IMR-90 (cell line): ENCODE results near the gene PLXNA4. TPM values are rescaled to one million over a fixed set of nuclear protein-coding genes. Genes with fewer than 3 reads are reported as not detected.

Source experiments
- ATAC-seq: fragments of 200-7000 bp; cut with Tn5 transposase; 2 replicates; pipeline ENCODE4 v1.9.1; 2020; ENCODE audit warnings: low read depth, mild to moderate bottlenecking, moderate library complexity
- BruUV-seq: library from RNA; stranded (reverse); fragments of 400-500 nt; replicated peaks from 2 replicates; lab custom pipeline; 2021; lab: Mats Ljungman, UMichigan
- CTCF ChIA-PET: fragments of 300-600 bp; formaldehyde crosslinking; extraction: SDS; loops from one replicate; lab custom pipeline; 2021; ENCODE audit warnings: antibody characterized with exemption; lab: Yijun Ruan, JAX
- POLR2A ChIA-PET: fragments of 300-600 bp; sonication (Branson Sonifier 250); formaldehyde crosslinking; loops from one replicate; lab custom pipeline; 2022; ENCODE audit warnings: antibody characterized with exemption; ENCODE audit not compliant: unreplicated experiment; lab: Charles Lee
- DNase-seq: peaks from one replicate; pipeline ENCODE4 v3.0.0; 2013
- H2AFZ ChIP-seq: replicated peaks from 2 replicates; pipeline ENCODE3; 2013; ENCODE audit warnings: low read length, mild to moderate bottlenecking; ENCODE audit not compliant: poor library complexity
- H2AK5ac ChIP-seq: 2 replicates; pipeline ENCODE4 v1.6.1; 2013; ENCODE audit warnings: low read depth, low read length, inconsistent platforms
- H2AK9ac ChIP-seq: replicated peaks from 2 replicates; pipeline ENCODE3; 2013; ENCODE audit warnings: mild to moderate bottlenecking, low read depth, low read length, moderate library complexity; ENCODE audit not compliant: poor library complexity
- H2BK120ac ChIP-seq: 2 replicates; pipeline ENCODE4 v1.6.1; 2013; ENCODE audit warnings: low read depth, low read length, inconsistent platforms
- H2BK15ac ChIP-seq: 3 replicates; pipeline ENCODE4 v1.6.1; 2013; ENCODE audit warnings: low read depth, low read length, inconsistent platforms
- H2BK20ac ChIP-seq: 2 replicates; pipeline ENCODE4 v1.6.1; 2013; ENCODE audit warnings: low read depth, mild to moderate bottlenecking, inconsistent platforms, low read length, moderate library complexity
- H2BK5ac ChIP-seq: 2 replicates; pipeline ENCODE4 v1.6.1; 2013; ENCODE audit warnings: mild to moderate bottlenecking, low read depth, low read length, inconsistent platforms; ENCODE audit not compliant: poor library complexity, severe bottlenecking
- H3K14ac ChIP-seq: replicated peaks from 2 replicates; pipeline ENCODE4 v1.6.1; 2013; ENCODE audit warnings: low read depth, low read length, inconsistent platforms
- H3K18ac ChIP-seq: 2 replicates; pipeline ENCODE4 v1.6.1; 2013; ENCODE audit warnings: low read depth, low read length, control low read depth
- H3K23ac ChIP-seq: 2 replicates; pipeline ENCODE4 v1.6.1; 2013; ENCODE audit warnings: low read depth, low read length, inconsistent platforms
- H3K27ac ChIP-seq: 2 replicates; pipeline ENCODE4 v1.5.1; 2013; ENCODE audit warnings: mild to moderate bottlenecking, control low read depth, low read length; ENCODE audit not compliant: insufficient read depth
- H3K27me3 ChIP-seq: 2 replicates; pipeline ENCODE4 v1.6.1; 2013; ENCODE audit warnings: low read length; ENCODE audit not compliant: control insufficient read depth, insufficient read depth
- H3K36me3 ChIP-seq: 2 replicates; pipeline ENCODE4 v1.6.1; 2013; ENCODE audit warnings: low read length, mixed read lengths; ENCODE audit not compliant: control insufficient read depth, insufficient read depth
- H3K4ac ChIP-seq: 2 replicates; pipeline ENCODE4 v1.6.1; 2013; ENCODE audit warnings: low read depth, low read length, inconsistent platforms
- H3K4me1 ChIP-seq: 2 replicates; pipeline ENCODE4 v1.6.1; 2013; ENCODE audit warnings: low read length, mixed read lengths; ENCODE audit not compliant: control insufficient read depth, insufficient read depth
- H3K4me2 ChIP-seq: 2 replicates; pipeline ENCODE4 v1.6.1; 2013; ENCODE audit warnings: low read depth, mild to moderate bottlenecking, control low read depth, low read length, moderate library complexity
- H3K4me3 ChIP-seq: 2 replicates; pipeline ENCODE4 v1.5.1; 2013; ENCODE audit warnings: low read depth, mild to moderate bottlenecking, control low read depth, low read length, moderate library complexity; ENCODE audit not compliant: insufficient read depth
- H3K56ac ChIP-seq: 2 replicates; pipeline ENCODE4 v1.6.1; 2013; ENCODE audit warnings: low read length, inconsistent platforms; ENCODE audit not compliant: insufficient read depth; ENCODE audit errors: extremely low read depth
- H3K79me1 ChIP-seq, 2 experiments: 2 replicates each; pipeline ENCODE4 v1.6.1; 2013; ENCODE audit warnings: low read length in 2 of 2, inconsistent platforms in 1 of 2, low read depth in 1 of 2
- H3K9ac ChIP-seq: 2 replicates; pipeline ENCODE4 v1.6.1; 2013; ENCODE audit warnings: low read depth, low read length, control low read depth
- H3K9me1 ChIP-seq: 2 replicates; pipeline ENCODE4 v1.6.1; 2013; ENCODE audit warnings: low read length, inconsistent platforms; ENCODE audit not compliant: insufficient read depth
- H3K9me3 ChIP-seq: 2 replicates; pipeline ENCODE4 v1.6.1; 2013; ENCODE audit warnings: low read length; ENCODE audit not compliant: control insufficient read depth, insufficient read depth
- H4K20me1 ChIP-seq: 2 replicates; pipeline ENCODE4 v1.6.1; 2013; ENCODE audit warnings: low read length, inconsistent platforms; ENCODE audit not compliant: insufficient read depth
- H4K5ac ChIP-seq: 2 replicates; pipeline ENCODE4 v1.6.1; 2013; ENCODE audit warnings: mild to moderate bottlenecking, low read depth, low read length, control low read depth
- H4K8ac ChIP-seq, 2 experiments: 2 replicates each; pipeline ENCODE4 v1.6.1; 2013; ENCODE audit warnings: low read depth in 2 of 2, low read length in 2 of 2, control low read depth in 1 of 2, inconsistent platforms in 1 of 2
- H4K91ac ChIP-seq: 2 replicates; pipeline ENCODE4 v1.6.1; 2013; ENCODE audit warnings: low read depth, low read length, inconsistent platforms; ENCODE audit not compliant: insufficient read depth
- BHLHE40 ChIP-seq: fragments of 150-350 bp; IDR thresholded peaks from 2 replicates; pipeline ENCODE4 v1.6.1; 2016; ENCODE audit warnings: mild to moderate bottlenecking, low read depth, low read length
- MAZ ChIP-seq: IDR thresholded peaks from 2 replicates; pipeline ENCODE4 v1.6.1; 2012; ENCODE audit warnings: low read depth, mild to moderate bottlenecking, low read length, improper control_type of control experiment, moderate library complexity, borderline replicate concordance
- WGBS, 2 experiments: methylation state at CpG; one replicate each; pipeline versions ENCODE4 v1.1.5 to v1.1.7; 2013; ENCODE audit warnings: missing lambda C conversion rate in 2 of 2; ENCODE audit not compliant: insufficient read length in 1 of 2; ENCODE audit errors: extremely low coverage in 2 of 2; 5-methylcytosine and 5-hydroxymethylcytosine counted together
- dilution Hi-C: fragments of 300-500 bp; cut with HindIII; formaldehyde crosslinking; loops from one replicate; pipeline ENCODE4 v1.14.3; 2018; ENCODE audit warnings: low sequenced_read_pairs; ENCODE audit not compliant: unreplicated experiment
- in situ Hi-C: fragments of 300-500 bp; cut with MboI; formaldehyde crosslinking; loops from 3 replicates; pipeline ENCODE4 v1.14.3; 2019; ENCODE audit warnings: low sequenced_read_pairs, inconsistent platforms, mixed read lengths
- intact Hi-C: fragments of 100-400 bp; cut with micrococcal nuclease; formaldehyde crosslinking; loops from 2 replicates; pipeline ENCODE4 v1.10.0; 2022
- polyA plus RNA-seq, 3 experiments: library from polyadenylated mRNA; depleted of rRNA; stranded (reverse); fragments of >200 nt; gene quantifications; 2 replicates each; pipeline ENCODE4 v1.2.3, GENCODE V29; 2012; ENCODE audit warnings: low replicate concordance in 1 of 3
- total RNA-seq: library from RNA; depleted of rRNA; stranded (reverse); fragments of >200 nt; gene quantifications from 2 replicates; pipeline ENCODE4 v1.2.3, GENCODE V29; 2012

Gene PLXNA4
- total and polyA plus RNA-seq, 2 of the 4 experiments (the other 2 are of a cell fraction): under 0.01 TPM

DNA sequence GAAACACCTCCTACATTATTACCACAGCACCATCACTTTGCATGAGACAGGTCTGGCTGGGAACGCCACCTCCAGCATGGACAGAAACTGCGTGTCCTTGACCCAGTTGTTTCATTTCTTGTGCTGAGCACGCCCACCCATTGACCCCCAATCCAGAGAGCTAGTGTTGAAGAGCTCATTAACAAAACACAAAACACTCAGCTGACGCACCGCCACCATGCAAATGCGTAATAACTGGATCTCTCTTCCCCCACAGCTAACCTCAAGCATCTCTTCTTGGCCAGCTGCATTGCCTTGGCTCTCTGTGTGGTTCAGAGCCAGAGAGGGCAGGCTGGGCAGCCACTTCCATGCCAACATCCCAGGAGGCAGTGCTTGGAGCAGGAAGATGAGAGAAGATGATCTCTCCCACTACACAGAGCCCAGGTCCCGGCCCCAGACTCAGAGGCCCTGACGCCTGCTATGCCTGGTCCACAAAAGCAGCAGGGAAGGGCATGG, 173.5 kb downstream of the PLXNA4 start:
- Histone ChIP-seq H3K4me1 (no peaks in the 10 kb centered on the region), H2BK120ac (no peak overlapping the region), H2AK9ac (no peak overlapping the region), H3K27ac (no peak overlapping the region), H3K14ac (no peak overlapping the region), H2BK15ac (no peak overlapping the region), H2AK5ac (no peak overlapping the region), H3K27me3 (no peaks in the 10 kb centered on the region), H4K91ac (no peak overlapping the region), H4K20me1 (no peaks in the 10 kb centered on the region), H4K5ac (no peak overlapping the region), H3K36me3 (no peaks in the 10 kb centered on the region), H3K9ac (no peak overlapping the region), H2BK20ac (no peak overlapping the region), H3K9me1 (no peaks in the 10 kb centered on the region), H2AFZ (no peak overlapping the region), H3K9me3 (no peaks in the 10 kb centered on the region), H4K8ac (no peak overlapping the region), H3K4me3 (no peak overlapping the region), H2BK5ac (no peak overlapping the region), H3K56ac (no peak overlapping the region), H3K4ac (no peak overlapping the region), H3K23ac (no peak overlapping the region), H3K79me1 (no peaks in the 10 kb centered on the region), H3K18ac (no peak overlapping the region), H3K4me2 (no peak overlapping the region)
- TF ChIP-seq BHLHE40 (no peak), MAZ (no peak)
- dilution Hi-C loops (no loop called here), intact Hi-C loops (loop anchor here (5.0 kb wide), 1 partner anchor 455 kb away; no protein-coding TSS in a partner anchor), in situ Hi-C loops (no loop called here)
- no peak for ATAC-seq
- BruUV-seq: no TSS peak
- 70% methylated on average over 2 of the region's 8 CpGs; no CpG with 5 or more reads in 1 of the 2 experiments for WGBS, 2 experiments
- no peak for DNase-seq
- ChIA-PET CTCF (no interaction called here), POLR2A (interaction anchor here (0.6 kb wide), 1 partner anchor 118 kb away, joined by 8 read pairs; no protein-coding TSS in a partner anchor)
